Measurements from ENCODE around the gene RREB1. TPM values are rescaled to one million over a fixed set of nuclear protein-coding genes. Genes with fewer than 3 reads are reported as not detected.

RREB1 gene
- total RNA-seq, 1 experiment from 2014 or later: 35.8 TPM

- Histone ChIP-seq H3K79me1 (ENCODE audit: insufficient read depth, low read depth, low read length, poor library complexity, severe bottlenecking) (no peaks in the 10 kb centered on the region), H4K20me1 (ENCODE audit: control insufficient read depth, insufficient read depth, insufficient read length) (peaks cover 3% of the 10 kb centered on the region), H2BK20ac (ENCODE audit: low read depth, low read length, poor library complexity, severe bottlenecking) (no peak overlapping the region), H3K27me3 (ENCODE audit: insufficient read depth, low read length) (peaks cover 2% of the 10 kb centered on the region; the same call in 1 of the 2 replicates), H3K14ac (ENCODE audit: insufficient read depth, low read length) (peak overlapping the region; percentile 63; the same call in 1 of the 2 replicates), H4K8ac (replicated peaks; ENCODE audit: insufficient read length, low read depth, low read length) (no peak overlapping the region), H2AFZ (ENCODE audit: low read length) (no peak overlapping the region), H3K4me2 (ENCODE audit: insufficient read depth, insufficient read length, low read length) (no peak overlapping the region), H3K27ac (ENCODE audit: insufficient read length, low read depth, low read length) (no peak overlapping the region), H3K9ac (ENCODE audit: extremely low read depth, insufficient read length, low read length) (no peak overlapping the region), H2BK5ac (ENCODE audit: insufficient read length, low read length) (no peak overlapping the region), H2BK15ac (ENCODE audit: low read depth, low read length) (no peak overlapping the region), H3K18ac (ENCODE audit: insufficient read length, low read depth, low read length) (no peak overlapping the region), H3K23me2 (ENCODE audit: insufficient read length, low read depth, low read length, poor library complexity, severe bottlenecking) (peaks cover 2% of the 10 kb centered on the region), H3K79me2 (ENCODE audit: insufficient read depth, low read length) (peaks cover 19% of the 10 kb centered on the region; the same call in 1 of the 2 replicates), H3K56ac (ENCODE audit: insufficient read length, low read depth, low read length) (no peak overlapping the region), H3K23ac (ENCODE audit: insufficient read length, low read depth, low read length) (no peak overlapping the region), H3T11ph (ENCODE audit: low read length) (no peak overlapping the region), H2BK120ac (ENCODE audit: low read depth, low read length, poor library complexity, severe bottlenecking) (no peak overlapping the region), H3K9me3 (ENCODE audit: control insufficient read depth, low read depth, low read length) (no peaks in the 10 kb centered on the region), H4K91ac (ENCODE audit: insufficient read length, low read depth, low read length) (no peak overlapping the region), H4K5ac (ENCODE audit: insufficient read length, low read depth, low read length) (no peak overlapping the region), H3K4me1 (ENCODE audit: insufficient read depth, low read length) (peaks cover 14% of the 10 kb centered on the region), H3K4ac (ENCODE audit: low read depth, low read length) (no peak overlapping the region), H2BK12ac (ENCODE audit: insufficient read length, low read depth, low read length) (no peak overlapping the region), H2AK5ac (ENCODE audit: insufficient read length, low read length) (no peak overlapping the region)
- Mint-ChIP-seq H3K27me3 (ENCODE audit: low read depth) (peaks cover 7% of the 10 kb centered on the region), H3K27ac (peak overlapping the region in 1 of 3 experiments; percentile 15; a peak in 2 of 7 replicates), H3K9me3 (no peaks in the 10 kb centered on the region), H3K4me3 (no peak overlapping the region), H3K4me1 (peaks cover 59 to 62% of the 10 kb centered on the region in 2 experiments), H3K36me3 (ENCODE audit: insufficient read depth in 1 of 3, low read depth in 3 of 3) (no peaks in the 10 kb centered on the region)
- TF ChIP-seq CTCF (conservative IDR thresholded peaks at IDR 0.05): no peak
- no CpG with 5 or more reads among the region's 15 CpGs for WGBS (ENCODE audit: extremely low coverage, insufficient read length, low lambda C conversion rate)
- no peak for DNase-seq
Measured at GRCh38 chr6:7115543-7116231, 7.9 kb downstream of the RREB1 start.

Data from H9 (cell line).